Measurements from ENCODE around the gene SYCP1. TPM values are rescaled to one million over a fixed set of nuclear protein-coding genes. Genes with fewer than 3 reads are reported as not detected.
A peak's percentile ranks its signal among the peaks of the same experiment; 100 is the strongest.

Gene SYCP1
- total and polyA plus RNA-seq, 2 experiments from 2014 or later: 0.24 to 0.66 TPM

DNA sequence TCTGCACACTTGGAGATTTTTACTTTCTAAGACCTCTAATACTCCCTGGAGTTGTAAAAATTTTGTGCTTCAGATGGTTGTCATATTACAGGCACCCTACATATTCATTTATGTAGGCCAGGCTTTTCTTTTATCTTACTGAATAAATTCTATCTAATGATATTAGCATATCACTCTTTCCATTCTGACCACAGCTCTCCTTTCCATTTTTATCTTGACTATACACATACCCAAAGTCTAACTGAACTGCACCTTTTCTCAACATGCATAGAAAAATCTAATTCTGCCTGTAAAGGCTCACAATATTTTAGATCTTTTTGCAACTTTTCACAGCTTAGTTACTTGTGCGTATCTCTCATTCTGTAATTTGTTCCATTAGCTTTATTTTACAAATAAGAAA, 122.2 kb downstream of the SYCP1 start (continued):
- TF ChIP-seq, protein P1, sequence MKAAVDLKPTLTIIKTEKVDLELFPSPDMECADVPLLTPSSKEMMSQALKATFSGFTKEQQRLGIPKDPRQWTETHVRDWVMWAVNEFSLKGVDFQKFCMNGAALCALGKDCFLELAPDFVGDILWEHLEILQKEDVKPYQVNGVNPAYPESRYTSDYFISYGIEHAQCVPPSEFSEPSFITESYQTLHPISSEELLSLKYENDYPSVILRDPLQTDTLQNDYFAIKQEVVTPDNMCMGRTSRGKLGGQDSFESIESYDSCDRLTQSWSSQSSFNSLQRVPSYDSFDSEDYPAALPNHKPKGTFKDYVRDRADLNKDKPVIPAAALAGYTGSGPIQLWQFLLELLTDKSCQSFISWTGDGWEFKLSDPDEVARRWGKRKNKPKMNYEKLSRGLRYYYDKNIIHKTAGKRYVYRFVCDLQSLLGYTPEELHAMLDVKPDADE (IDR thresholded peaks at IDR 0.05): no peak
- TF ChIP-seq JUNB (IDR thresholded peaks at IDR 0.05; ENCODE audit: unreplicated experiment) (no peak), POLR2AphosphoS5 (IDR thresholded peaks at IDR 0.05; ENCODE audit: low read depth) (no peak), STAT1 (IDR thresholded peaks at IDR 0.05; ENCODE audit: unreplicated experiment) (no peak)

GRCh38 chr1:114979278-114979891, 124.7 kb downstream of the SYCP1 start:
- Histone ChIP-seq H3K27ac (ENCODE audit: low read depth) (no peak overlapping the region), H3K4me3 (no peak overlapping the region), H3K27me3 (ENCODE audit: insufficient read depth) (no peaks in the 10 kb centered on the region), H4K20me1 (replicated peaks; ENCODE audit: insufficient read depth) (no peaks in the 10 kb centered on the region), H2AFZ (no peak overlapping the region), H3K4me1 (ENCODE audit: insufficient read depth) (no peaks in the 10 kb centered on the region), H3F3A (replicated peaks; ENCODE audit: low read depth) (no peaks in the 10 kb centered on the region), H3K4me2 (no peak overlapping the region), H3K79me2 (replicated peaks; ENCODE audit: insufficient read depth) (no peaks in the 10 kb centered on the region), H3K36me3 (ENCODE audit: insufficient read depth) (no peaks in the 10 kb centered on the region), H3K9me2 (ENCODE audit: insufficient read depth) (no peaks in the 10 kb centered on the region)
- TF ChIP-seq, protein P2, sequence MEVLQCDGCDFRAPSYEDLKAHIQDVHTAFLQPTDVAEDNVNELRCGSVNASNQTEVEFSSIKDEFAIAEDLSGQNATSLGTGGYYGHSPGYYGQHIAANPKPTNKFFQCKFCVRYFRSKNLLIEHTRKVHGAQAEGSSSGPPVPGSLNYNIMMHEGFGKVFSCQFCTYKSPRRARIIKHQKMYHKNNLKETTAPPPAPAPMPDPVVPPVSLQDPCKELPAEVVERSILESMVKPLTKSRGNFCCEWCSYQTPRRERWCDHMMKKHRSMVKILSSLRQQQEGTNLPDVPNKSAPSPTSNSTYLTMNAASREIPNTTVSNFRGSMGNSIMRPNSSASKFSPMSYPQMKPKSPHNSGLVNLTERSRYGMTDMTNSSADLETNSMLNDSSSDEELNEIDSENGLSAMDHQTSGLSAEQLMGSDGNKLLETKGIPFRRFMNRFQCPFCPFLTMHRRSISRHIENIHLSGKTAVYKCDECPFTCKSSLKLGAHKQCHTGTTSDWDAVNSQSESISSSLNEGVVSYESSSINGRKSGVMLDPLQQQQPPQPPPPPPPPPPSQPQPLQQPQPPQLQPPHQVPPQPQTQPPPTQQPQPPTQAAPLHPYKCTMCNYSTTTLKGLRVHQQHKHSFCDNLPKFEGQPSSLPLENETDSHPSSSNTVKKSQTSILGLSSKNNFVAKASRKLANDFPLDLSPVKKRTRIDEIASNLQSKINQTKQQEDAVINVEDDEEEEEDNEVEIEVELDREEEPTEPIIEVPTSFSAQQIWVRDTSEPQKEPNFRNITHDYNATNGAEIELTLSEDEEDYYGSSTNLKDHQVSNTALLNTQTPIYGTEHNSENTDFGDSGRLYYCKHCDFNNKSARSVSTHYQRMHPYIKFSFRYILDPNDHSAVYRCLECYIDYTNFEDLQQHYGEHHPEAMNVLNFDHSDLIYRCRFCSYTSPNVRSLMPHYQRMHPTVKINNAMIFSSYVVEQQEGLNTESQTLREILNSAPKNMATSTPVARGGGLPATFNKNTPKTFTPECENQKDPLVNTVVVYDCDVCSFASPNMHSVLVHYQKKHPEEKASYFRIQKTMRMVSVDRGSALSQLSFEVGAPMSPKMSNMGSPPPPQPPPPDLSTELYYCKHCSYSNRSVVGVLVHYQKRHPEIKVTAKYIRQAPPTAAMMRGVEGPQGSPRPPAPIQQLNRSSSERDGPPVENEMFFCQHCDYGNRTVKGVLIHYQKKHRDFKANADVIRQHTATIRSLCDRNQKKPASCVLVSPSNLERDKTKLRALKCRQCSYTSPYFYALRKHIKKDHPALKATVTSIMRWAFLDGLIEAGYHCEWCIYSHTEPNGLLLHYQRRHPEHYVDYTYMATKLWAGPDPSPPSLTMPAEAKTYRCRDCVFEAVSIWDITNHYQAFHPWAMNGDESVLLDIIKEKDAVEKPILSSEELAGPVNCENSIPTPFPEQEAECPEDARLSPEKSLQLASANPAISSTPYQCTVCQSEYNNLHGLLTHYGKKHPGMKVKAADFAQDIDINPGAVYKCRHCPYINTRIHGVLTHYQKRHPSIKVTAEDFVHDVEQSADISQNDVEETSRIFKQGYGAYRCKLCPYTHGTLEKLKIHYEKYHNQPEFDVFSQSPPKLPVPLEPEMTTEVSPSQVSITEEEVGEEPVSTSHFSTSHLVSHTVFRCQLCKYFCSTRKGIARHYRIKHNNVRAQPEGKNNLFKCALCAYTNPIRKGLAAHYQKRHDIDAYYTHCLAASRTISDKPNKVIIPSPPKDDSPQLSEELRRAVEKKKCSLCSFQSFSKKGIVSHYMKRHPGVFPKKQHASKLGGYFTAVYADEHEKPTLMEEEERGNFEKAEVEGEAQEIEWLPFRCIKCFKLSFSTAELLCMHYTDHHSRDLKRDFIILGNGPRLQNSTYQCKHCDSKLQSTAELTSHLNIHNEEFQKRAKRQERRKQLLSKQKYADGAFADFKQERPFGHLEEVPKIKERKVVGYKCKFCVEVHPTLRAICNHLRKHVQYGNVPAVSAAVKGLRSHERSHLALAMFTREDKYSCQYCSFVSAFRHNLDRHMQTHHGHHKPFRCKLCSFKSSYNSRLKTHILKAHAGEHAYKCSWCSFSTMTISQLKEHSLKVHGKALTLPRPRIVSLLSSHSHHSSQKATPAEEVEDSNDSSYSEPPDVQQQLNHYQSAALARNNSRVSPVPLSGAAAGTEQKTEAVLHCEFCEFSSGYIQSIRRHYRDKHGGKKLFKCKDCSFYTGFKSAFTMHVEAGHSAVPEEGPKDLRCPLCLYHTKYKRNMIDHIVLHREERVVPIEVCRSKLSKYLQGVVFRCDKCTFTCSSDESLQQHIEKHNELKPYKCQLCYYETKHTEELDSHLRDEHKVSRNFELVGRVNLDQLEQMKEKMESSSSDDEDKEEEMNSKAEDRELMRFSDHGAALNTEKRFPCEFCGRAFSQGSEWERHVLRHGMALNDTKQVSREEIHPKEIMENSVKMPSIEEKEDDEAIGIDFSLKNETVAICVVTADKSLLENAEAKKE (CRISPR knock-in tag; IDR thresholded peaks at IDR 0.05): no peak
- no peak for TF ChIP-seq EZH2 (IDR thresholded peaks at IDR 0.05; ENCODE audit: low read depth, unreplicated experiment)
- TF ChIP-seq, protein P1 (IDR thresholded peaks at IDR 0.05): no peak
- TF ChIP-seq EZH2phosphoT487 (IDR thresholded peaks at IDR 0.05; ENCODE audit: unreplicated experiment): no peak
- TF ChIP-seq CREB1 (CRISPR knock-in tag; IDR thresholded peaks at IDR 0.05; ENCODE audit: low read depth): no peak
- TF ChIP-seq ZNF114 (CRISPR knock-in tag; IDR thresholded peaks at IDR 0.05): no peak
- TF ChIP-seq, protein P3, sequence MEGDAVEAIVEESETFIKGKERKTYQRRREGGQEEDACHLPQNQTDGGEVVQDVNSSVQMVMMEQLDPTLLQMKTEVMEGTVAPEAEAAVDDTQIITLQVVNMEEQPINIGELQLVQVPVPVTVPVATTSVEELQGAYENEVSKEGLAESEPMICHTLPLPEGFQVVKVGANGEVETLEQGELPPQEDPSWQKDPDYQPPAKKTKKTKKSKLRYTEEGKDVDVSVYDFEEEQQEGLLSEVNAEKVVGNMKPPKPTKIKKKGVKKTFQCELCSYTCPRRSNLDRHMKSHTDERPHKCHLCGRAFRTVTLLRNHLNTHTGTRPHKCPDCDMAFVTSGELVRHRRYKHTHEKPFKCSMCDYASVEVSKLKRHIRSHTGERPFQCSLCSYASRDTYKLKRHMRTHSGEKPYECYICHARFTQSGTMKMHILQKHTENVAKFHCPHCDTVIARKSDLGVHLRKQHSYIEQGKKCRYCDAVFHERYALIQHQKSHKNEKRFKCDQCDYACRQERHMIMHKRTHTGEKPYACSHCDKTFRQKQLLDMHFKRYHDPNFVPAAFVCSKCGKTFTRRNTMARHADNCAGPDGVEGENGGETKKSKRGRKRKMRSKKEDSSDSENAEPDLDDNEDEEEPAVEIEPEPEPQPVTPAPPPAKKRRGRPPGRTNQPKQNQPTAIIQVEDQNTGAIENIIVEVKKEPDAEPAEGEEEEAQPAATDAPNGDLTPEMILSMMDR (conservative IDR thresholded peaks at IDR 0.05; ENCODE audit: low read depth in 2 of 2): peak; percentile 81 to 83
- no peak for TF ChIP-seq NANOG (IDR thresholded peaks at IDR 0.05; ENCODE audit: borderline replicate concordance)
- Mint-ChIP-seq H3K27ac (no peak overlapping the region), H3K4me1 (no peaks in the 10 kb centered on the region), H3K27me3 (ENCODE audit: insufficient read depth, low read depth, poor library complexity) (no peaks in the 10 kb centered on the region), H3K4me3 (no peak overlapping the region), H3K9me3 (no peaks in the 10 kb centered on the region; the same call in 2 of the 3 replicates), H3K36me3 (ENCODE audit: low read depth) (no peaks in the 10 kb centered on the region)
- ATAC-seq (peak; percentile 46; the same call in 2 of the 3 replicates), DNase-seq (ENCODE audit: low spot score) (peak; percentile 78)
